Hepatocyte (in vitro differentiated cells): ENCODE measurements around the gene LRRC8D.

Experiments used
- EZH2 ChIP-seq: fragments of 200-600 bp; sonication (generic); IDR thresholded peaks from 2 replicates; pipeline ENCODE4 v1.6.1; 2016; ENCODE audit warnings: antibody characterized with exemption, mild to moderate bottlenecking, borderline replicate concordance
- EZH2phosphoT487 ChIP-seq: fragments of 200-600 bp; sonication (generic); IDR thresholded peaks from one replicate; pipeline ENCODE4 v1.6.1; 2018; ENCODE audit warnings: antibody characterized with exemption, mild to moderate bottlenecking, low read depth, moderate library complexity; ENCODE audit not compliant: unreplicated experiment, severe bottlenecking
- TF ChIP-seq, protein P1 (sequence below): fragments of 200-600 bp; sonication (generic); IDR thresholded peaks from 2 replicates; pipeline ENCODE4 v1.5.1; 2016; ENCODE audit warnings: antibody characterized with exemption, mild to moderate bottlenecking; ENCODE audit not compliant: poor library complexity

DNA sequence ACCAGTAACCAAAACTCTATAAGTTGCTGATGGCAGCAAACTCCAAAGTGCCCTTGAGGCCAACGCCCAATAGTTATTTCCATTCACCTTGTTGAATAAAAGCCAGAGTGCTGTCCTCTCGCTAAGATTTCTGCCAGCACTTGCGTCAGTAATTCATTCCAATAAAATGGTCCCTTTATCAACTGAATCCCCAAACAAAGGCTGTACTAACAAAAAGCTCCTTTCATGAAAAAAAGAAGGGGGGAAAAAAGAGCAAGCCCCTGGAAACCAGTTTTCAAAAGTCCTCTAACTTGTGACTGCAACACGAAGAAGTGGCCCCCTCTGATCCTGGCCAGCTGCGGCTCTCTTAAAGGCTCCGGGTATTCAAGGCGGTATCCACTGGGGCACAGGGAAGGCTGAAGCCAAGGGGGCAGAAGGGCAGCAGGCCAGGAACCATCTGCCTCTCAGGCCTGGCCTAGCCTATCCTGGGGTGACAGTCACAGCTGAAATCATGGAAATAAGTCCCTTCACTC lies 118.3 kb downstream of the LRRC8D start:
- TF ChIP-seq, protein P1, sequence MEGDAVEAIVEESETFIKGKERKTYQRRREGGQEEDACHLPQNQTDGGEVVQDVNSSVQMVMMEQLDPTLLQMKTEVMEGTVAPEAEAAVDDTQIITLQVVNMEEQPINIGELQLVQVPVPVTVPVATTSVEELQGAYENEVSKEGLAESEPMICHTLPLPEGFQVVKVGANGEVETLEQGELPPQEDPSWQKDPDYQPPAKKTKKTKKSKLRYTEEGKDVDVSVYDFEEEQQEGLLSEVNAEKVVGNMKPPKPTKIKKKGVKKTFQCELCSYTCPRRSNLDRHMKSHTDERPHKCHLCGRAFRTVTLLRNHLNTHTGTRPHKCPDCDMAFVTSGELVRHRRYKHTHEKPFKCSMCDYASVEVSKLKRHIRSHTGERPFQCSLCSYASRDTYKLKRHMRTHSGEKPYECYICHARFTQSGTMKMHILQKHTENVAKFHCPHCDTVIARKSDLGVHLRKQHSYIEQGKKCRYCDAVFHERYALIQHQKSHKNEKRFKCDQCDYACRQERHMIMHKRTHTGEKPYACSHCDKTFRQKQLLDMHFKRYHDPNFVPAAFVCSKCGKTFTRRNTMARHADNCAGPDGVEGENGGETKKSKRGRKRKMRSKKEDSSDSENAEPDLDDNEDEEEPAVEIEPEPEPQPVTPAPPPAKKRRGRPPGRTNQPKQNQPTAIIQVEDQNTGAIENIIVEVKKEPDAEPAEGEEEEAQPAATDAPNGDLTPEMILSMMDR = no peak
- TF ChIP-seq EZH2 = no peak
- TF ChIP-seq EZH2phosphoT487 = no peak
